ENCODE data around the gene SBF1.

GRCh38 chr22:50476868-50477267, 2.0 kb upstream of the SBF1 start:
- TF ChIP-seq CTCF (IDR thresholded peaks at IDR 0.05) (no peak), POLR2A (IDR thresholded peaks at IDR 0.05) (no peak)

All from vagina (tissue), 2 donors.